HG03280 (cell line): ENCODE data around the gene PCDHA2.
"Not testable (repeated sequence)": the region's sequence is repeated elsewhere in the genome, so short reads cannot be mapped to it uniquely, and the experiment has no call there.

Experiments used
- ATAC-seq: cut with Tn5 transposase; IDR thresholded peaks from one replicate; pipeline ENCODE4 v1.9.1; 2021; ENCODE audit warnings: mild to moderate bottlenecking, moderate library complexity; ENCODE audit not compliant: unreplicated experiment

The PCDHA2 gene

GRCh38 chr5:140794595-140795258 is at the start of gene PCDHA2:
Gene PCDHA2, plus strand, starts transcription at chr5:140794852.
- no peak for ATAC-seq

- ATAC-seq, result no peak
Observed at GRCh38 chr5:140753561-140753960, 41.1 kb upstream of the PCDHA2 start.

- no peak for ATAC-seq
Observed at GRCh38 chr5:140764177-140764973, 30.3 kb upstream of the PCDHA2 start.

- ATAC-seq, result no peak
Observed at GRCh38 chr5:140767444-140767843, 27.2 kb upstream of the PCDHA2 start.

- no peak for ATAC-seq
Observed at GRCh38 chr5:140780512-140780911, 14.1 kb upstream of the PCDHA2 start.

GRCh38 chr5:140785905-140786686 is 8.6 kb upstream of the PCDHA2 start, which contains the start of gene PCDHA1:
Gene PCDHA1, plus strand, starts transcription at chr5:140786140.
- ATAC-seq, result no peak

- ATAC-seq, result not testable (repeated sequence)
Observed at GRCh38 chr5:140787422-140787821, 7.2 kb upstream of the PCDHA2 start.

GRCh38 chr5:140787849-140788504 is 6.7 kb upstream of the PCDHA2 start:
- not testable (repeated sequence) for ATAC-seq

GRCh38 chr5:140791089-140791488 is 3.6 kb upstream of the PCDHA2 start:
- ATAC-seq, result no peak

GRCh38 chr5:140795259-140795641 is 598 bp downstream of the PCDHA2 start:
- no peak for ATAC-seq

GRCh38 chr5:140796072-140796717 is 1.5 kb downstream of the PCDHA2 start:
- not testable (repeated sequence) for ATAC-seq

- no peak for ATAC-seq
Observed at GRCh38 chr5:140796718-140797095, 2.1 kb downstream of the PCDHA2 start.

- no peak for ATAC-seq
Observed at GRCh38 chr5:140800816-140801493, 6.3 kb downstream of the PCDHA2 start, which contains the start of gene PCDHA3. Gene PCDHA3, plus strand, starts transcription at chr5:140801057.

- no peak for ATAC-seq
Observed at GRCh38 chr5:140801494-140801841, 6.8 kb downstream of the PCDHA2 start.

- ATAC-seq, result not testable (repeated sequence)
Observed at GRCh38 chr5:140802381-140802780, 7.7 kb downstream of the PCDHA2 start.

- ATAC-seq, result no peak
Observed at GRCh38 chr5:140802781-140803271, 8.2 kb downstream of the PCDHA2 start.

GRCh38 chr5:140806834-140807775 is 12.5 kb downstream of the PCDHA2 start, which contains the start of gene PCDHA4:
Gene PCDHA4, plus strand, starts transcription at chr5:140807068.
- no peak for ATAC-seq

- not testable (repeated sequence) for ATAC-seq
Observed at GRCh38 chr5:140808241-140808888, 13.7 kb downstream of the PCDHA2 start.
